WTC11 (cell line): ENCODE results near the gene RAI14. TPM values are rescaled to one million over a fixed set of nuclear protein-coding genes. Genes with fewer than 3 reads are reported as not detected.

Experiments used
- ATAC-seq: fragments of 200-7000 bp; cut with Tn5 transposase; 2 replicates; pipeline ENCODE4 v1.10.0; 2021; ENCODE audit warnings: mild to moderate bottlenecking, moderate library complexity
- CTCF ChIA-PET: fragments of 300-600 bp; sonication (Branson Sonifier 250); formaldehyde crosslinking; loops from one replicate; lab custom pipeline; 2021; ENCODE audit warnings: antibody characterized with exemption; lab: Charles Lee
- POLR2A ChIA-PET: fragments of 350-600 bp; sonication (Branson Sonifier 250); formaldehyde crosslinking; loops from one replicate; lab custom pipeline; 2021; ENCODE audit warnings: antibody characterized with exemption; lab: Charles Lee
- DNase-seq: peaks from one replicate; pipeline ENCODE4 v3.0.0; 2021; ENCODE audit warnings: low spot score
- H3K27ac Mint-ChIP-seq: 2 replicates; pipeline ENCODE4 v1.8.0; 2021; ENCODE audit warnings: mixed read lengths
- H3K27me3 Mint-ChIP-seq: 2 replicates; pipeline ENCODE4 v1.8.0; 2021; ENCODE audit warnings: low read depth, mild to moderate bottlenecking, moderate library complexity, mixed read lengths
- H3K36me3 Mint-ChIP-seq: 2 replicates; pipeline ENCODE4 v1.8.0; 2021; ENCODE audit warnings: mixed read lengths
- H3K4me1 Mint-ChIP-seq: 2 replicates; pipeline ENCODE4 v1.8.0; 2022; ENCODE audit warnings: mixed read lengths
- H3K4me3 Mint-ChIP-seq: 2 replicates; pipeline ENCODE4 v1.8.0; 2021; ENCODE audit warnings: mild to moderate bottlenecking, moderate library complexity, mixed read lengths
- H3K9me3 Mint-ChIP-seq: 2 replicates; pipeline ENCODE4 v1.8.0; 2021; ENCODE audit warnings: mixed read lengths
- MYBL2 ChIP-seq: sonication (generic); formaldehyde crosslinking; IDR thresholded peaks from 2 replicates; pipeline ENCODE4 v1.8.1; 2023; ENCODE audit warnings: mild to moderate bottlenecking, moderate library complexity, missing genetic modification reagents
- TP53 ChIP-seq: sonication (generic); formaldehyde crosslinking; IDR thresholded peaks from 2 replicates; pipeline ENCODE4 v1.8.1; 2023; ENCODE audit warnings: mild to moderate bottlenecking, missing genetic modification reagents
- ZNF138 ChIP-seq: sonication (generic); formaldehyde crosslinking; conservative IDR thresholded peaks from 2 replicates; pipeline ENCODE4 v1.8.1; 2022; ENCODE audit warnings: mild to moderate bottlenecking, moderate library complexity, missing genetic modification reagents
- ZNF263 ChIP-seq: sonication (generic); formaldehyde crosslinking; IDR thresholded peaks from 2 replicates; pipeline ENCODE4 v1.8.1; 2022; ENCODE audit warnings: low read depth, mild to moderate bottlenecking, moderate library complexity, missing genetic modification reagents
- total RNA-seq: library from RNA; stranded (reverse); gene quantifications from 3 replicates; pipeline ENCODE4 v1.2.3, GENCODE V29; 2021
- TF ChIP-seq, protein P1 (sequence below): sonication (generic); formaldehyde crosslinking; conservative IDR thresholded peaks from 2 replicates; pipeline ENCODE4 v1.8.1; 2023; ENCODE audit warnings: mild to moderate bottlenecking, low read depth, missing genetic modification reagents, moderate library complexity
- TF ChIP-seq, protein P2 (sequence below): sonication (generic); formaldehyde crosslinking; IDR thresholded peaks from 2 replicates; pipeline ENCODE4 v1.8.1; 2022; ENCODE audit warnings: low read depth, mild to moderate bottlenecking, moderate library complexity, missing genetic modification reagents, borderline replicate concordance
- TF ChIP-seq, protein P3 (sequence below): sonication (generic); formaldehyde crosslinking; IDR thresholded peaks from 2 replicates; pipeline ENCODE4 v1.8.0; 2023; ENCODE audit warnings: mild to moderate bottlenecking, missing genetic modification reagents
- TF ChIP-seq, protein P4 (sequence below): sonication (generic); formaldehyde crosslinking; IDR thresholded peaks from 2 replicates; pipeline ENCODE4 v1.8.1; 2022; ENCODE audit warnings: mild to moderate bottlenecking, moderate library complexity, missing genetic modification reagents
- TF ChIP-seq, protein P5 (sequence below): fragments of 250-450 bp; sonication (Bioruptor Pico); IDR thresholded peaks from 2 replicates; pipeline ENCODE4 v1.8.0; 2021; ENCODE audit warnings: mild to moderate bottlenecking
- TF ChIP-seq, protein P6 (sequence below): sonication (generic); formaldehyde crosslinking; IDR thresholded peaks from 2 replicates; pipeline ENCODE4 v1.8.0; 2022; ENCODE audit warnings: mild to moderate bottlenecking, missing genetic modification reagents

Gene RAI14
- total RNA-seq, 1 experiment from 2014 or later, result 185 TPM

DNA sequence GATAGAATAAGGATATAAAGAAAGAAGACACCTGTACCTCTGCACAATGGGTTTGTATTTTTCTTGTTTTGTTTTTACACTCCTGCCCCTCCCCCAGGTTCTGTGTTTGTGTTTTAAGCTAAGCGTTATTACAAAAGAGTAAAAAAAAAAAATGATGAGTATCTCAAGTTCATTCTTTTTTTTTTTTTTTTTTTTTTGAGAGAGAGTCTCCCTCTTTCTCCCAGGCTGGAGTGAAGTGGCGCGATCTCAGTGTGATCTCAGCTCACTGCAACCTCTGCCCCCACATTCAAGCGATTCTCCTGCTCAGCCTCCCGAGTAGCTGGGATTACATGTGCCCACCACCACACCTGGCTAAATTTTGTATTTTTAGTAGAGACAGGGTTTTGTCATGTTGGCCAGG is 29.4 kb upstream of the RAI14 start (continued):
- TF ChIP-seq ZNF138 (no peak), TP53 (CRISPR knock-in tag) (no peak)
- TF ChIP-seq, protein P1, sequence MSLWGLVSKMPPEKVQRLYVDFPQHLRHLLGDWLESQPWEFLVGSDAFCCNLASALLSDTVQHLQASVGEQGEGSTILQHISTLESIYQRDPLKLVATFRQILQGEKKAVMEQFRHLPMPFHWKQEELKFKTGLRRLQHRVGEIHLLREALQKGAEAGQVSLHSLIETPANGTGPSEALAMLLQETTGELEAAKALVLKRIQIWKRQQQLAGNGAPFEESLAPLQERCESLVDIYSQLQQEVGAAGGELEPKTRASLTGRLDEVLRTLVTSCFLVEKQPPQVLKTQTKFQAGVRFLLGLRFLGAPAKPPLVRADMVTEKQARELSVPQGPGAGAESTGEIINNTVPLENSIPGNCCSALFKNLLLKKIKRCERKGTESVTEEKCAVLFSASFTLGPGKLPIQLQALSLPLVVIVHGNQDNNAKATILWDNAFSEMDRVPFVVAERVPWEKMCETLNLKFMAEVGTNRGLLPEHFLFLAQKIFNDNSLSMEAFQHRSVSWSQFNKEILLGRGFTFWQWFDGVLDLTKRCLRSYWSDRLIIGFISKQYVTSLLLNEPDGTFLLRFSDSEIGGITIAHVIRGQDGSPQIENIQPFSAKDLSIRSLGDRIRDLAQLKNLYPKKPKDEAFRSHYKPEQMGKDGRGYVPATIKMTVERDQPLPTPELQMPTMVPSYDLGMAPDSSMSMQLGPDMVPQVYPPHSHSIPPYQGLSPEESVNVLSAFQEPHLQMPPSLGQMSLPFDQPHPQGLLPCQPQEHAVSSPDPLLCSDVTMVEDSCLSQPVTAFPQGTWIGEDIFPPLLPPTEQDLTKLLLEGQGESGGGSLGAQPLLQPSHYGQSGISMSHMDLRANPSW (CRISPR knock-in tag), result no peak

DNA sequence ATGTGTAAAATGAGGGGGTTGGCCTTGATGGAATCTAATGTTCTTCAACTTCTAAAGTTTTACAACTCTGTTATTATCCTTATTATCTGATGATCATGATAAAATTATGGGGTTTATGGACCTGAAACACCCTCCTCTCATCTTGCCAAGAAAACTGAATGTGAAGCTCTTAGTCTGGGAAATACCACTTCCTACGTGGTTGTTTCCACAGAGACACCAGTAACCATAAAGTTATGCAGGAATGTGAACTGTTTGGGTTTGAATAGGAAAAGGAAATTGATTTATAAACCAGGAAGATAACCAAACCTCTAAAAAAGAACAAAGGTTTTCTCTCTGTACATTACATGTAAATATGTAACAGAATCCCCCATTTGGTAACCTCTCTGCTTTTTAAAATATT is 28.3 kb upstream of the RAI14 start:
- DNase-seq, result no peak
- no peak overlapping the region for H3K4me3 Mint-ChIP-seq
- H3K9me3 Mint-ChIP-seq, result peaks cover 18% of the 10 kb centered on the region
- peaks cover 19% of the 10 kb centered on the region for H3K4me1 Mint-ChIP-seq
- no peak for ATAC-seq
- ChIA-PET CTCF (no interaction called here), POLR2A (no interaction called here)
- TF ChIP-seq MYBL2 (CRISPR knock-in tag) (no peak), ZNF263 (CRISPR knock-in tag) (no peak)
- TF ChIP-seq, protein P2, sequence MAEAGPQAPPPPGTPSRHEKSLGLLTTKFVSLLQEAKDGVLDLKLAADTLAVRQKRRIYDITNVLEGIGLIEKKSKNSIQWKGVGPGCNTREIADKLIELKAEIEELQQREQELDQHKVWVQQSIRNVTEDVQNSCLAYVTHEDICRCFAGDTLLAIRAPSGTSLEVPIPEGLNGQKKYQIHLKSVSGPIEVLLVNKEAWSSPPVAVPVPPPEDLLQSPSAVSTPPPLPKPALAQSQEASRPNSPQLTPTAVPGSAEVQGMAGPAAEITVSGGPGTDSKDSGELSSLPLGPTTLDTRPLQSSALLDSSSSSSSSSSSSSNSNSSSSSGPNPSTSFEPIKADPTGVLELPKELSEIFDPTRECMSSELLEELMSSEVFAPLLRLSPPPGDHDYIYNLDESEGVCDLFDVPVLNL (CRISPR knock-in tag), result no peak
- TF ChIP-seq, protein P3, sequence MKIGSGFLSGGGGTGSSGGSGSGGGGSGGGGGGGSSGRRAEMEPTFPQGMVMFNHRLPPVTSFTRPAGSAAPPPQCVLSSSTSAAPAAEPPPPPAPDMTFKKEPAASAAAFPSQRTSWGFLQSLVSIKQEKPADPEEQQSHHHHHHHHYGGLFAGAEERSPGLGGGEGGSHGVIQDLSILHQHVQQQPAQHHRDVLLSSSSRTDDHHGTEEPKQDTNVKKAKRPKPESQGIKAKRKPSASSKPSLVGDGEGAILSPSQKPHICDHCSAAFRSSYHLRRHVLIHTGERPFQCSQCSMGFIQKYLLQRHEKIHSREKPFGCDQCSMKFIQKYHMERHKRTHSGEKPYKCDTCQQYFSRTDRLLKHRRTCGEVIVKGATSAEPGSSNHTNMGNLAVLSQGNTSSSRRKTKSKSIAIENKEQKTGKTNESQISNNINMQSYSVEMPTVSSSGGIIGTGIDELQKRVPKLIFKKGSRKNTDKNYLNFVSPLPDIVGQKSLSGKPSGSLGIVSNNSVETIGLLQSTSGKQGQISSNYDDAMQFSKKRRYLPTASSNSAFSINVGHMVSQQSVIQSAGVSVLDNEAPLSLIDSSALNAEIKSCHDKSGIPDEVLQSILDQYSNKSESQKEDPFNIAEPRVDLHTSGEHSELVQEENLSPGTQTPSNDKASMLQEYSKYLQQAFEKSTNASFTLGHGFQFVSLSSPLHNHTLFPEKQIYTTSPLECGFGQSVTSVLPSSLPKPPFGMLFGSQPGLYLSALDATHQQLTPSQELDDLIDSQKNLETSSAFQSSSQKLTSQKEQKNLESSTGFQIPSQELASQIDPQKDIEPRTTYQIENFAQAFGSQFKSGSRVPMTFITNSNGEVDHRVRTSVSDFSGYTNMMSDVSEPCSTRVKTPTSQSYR (CRISPR knock-in tag), result no peak
- no peak overlapping the region for H3K27ac Mint-ChIP-seq
- H3K27me3 Mint-ChIP-seq, result peaks cover 6% of the 10 kb centered on the region
- H3K36me3 Mint-ChIP-seq, result peaks cover 16% of the 10 kb centered on the region

DNA sequence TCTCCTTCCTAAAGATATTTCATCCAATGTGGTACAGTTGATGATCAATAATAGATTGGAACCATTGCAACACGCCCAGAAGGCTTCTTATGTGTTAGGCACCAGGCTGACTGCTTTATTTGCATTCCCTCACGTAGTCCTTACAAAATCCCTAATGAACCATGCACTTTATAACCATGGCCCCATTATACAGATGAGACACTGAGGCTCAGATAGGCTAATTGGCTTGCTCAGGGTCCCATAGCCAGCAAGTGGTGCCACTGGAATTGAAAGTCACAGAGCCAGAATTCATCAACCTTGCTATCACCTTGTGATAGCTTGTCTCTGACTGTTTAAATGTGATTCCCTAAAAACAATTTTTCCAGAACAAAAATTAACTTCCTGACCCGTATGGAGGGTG is 27.8 kb upstream of the RAI14 start:
- TF ChIP-seq, protein P4, sequence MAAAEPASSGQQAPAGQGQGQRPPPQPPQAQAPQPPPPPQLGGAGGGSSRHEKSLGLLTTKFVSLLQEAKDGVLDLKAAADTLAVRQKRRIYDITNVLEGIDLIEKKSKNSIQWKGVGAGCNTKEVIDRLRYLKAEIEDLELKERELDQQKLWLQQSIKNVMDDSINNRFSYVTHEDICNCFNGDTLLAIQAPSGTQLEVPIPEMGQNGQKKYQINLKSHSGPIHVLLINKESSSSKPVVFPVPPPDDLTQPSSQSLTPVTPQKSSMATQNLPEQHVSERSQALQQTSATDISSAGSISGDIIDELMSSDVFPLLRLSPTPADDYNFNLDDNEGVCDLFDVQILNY (CRISPR knock-in tag), result no peak
- TF ChIP-seq, protein P5, sequence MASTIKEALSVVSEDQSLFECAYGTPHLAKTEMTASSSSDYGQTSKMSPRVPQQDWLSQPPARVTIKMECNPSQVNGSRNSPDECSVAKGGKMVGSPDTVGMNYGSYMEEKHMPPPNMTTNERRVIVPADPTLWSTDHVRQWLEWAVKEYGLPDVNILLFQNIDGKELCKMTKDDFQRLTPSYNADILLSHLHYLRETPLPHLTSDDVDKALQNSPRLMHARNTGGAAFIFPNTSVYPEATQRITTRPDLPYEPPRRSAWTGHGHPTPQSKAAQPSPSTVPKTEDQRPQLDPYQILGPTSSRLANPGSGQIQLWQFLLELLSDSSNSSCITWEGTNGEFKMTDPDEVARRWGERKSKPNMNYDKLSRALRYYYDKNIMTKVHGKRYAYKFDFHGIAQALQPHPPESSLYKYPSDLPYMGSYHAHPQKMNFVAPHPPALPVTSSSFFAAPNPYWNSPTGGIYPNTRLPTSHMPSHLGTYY (CRISPR knock-in tag), result no peak
- TF ChIP-seq, protein P6, sequence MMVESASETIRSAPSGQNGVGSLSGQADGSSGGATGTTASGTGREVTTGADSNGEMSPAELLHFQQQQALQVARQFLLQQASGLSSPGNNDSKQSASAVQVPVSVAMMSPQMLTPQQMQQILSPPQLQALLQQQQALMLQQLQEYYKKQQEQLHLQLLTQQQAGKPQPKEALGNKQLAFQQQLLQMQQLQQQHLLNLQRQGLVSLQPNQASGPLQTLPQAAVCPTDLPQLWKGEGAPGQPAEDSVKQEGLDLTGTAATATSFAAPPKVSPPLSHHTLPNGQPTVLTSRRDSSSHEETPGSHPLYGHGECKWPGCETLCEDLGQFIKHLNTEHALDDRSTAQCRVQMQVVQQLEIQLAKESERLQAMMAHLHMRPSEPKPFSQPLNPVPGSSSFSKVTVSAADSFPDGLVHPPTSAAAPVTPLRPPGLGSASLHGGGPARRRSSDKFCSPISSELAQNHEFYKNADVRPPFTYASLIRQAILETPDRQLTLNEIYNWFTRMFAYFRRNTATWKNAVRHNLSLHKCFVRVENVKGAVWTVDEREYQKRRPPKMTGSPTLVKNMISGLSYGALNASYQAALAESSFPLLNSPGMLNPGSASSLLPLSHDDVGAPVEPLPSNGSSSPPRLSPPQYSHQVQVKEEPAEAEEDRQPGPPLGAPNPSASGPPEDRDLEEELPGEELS (CRISPR knock-in tag), result no peak
- Mint-ChIP-seq H3K4me1 (peaks cover 25% of the 10 kb centered on the region), H3K4me3 (no peak overlapping the region), H3K27me3 (peaks cover 6% of the 10 kb centered on the region), H3K9me3 (peaks cover 18% of the 10 kb centered on the region), H3K36me3 (peaks cover 16% of the 10 kb centered on the region), H3K27ac (no peak overlapping the region)
- no peak for ATAC-seq
- no peak for DNase-seq
- ChIA-PET CTCF (no interaction called here), POLR2A (no interaction called here)
